CD4-positive, alpha-beta T cell treated with Interferon alpha-2 for 1 hour (primary cell): ENCODE measurements around the gene PIF1.
"Not testable (repeated sequence)": the region's sequence is repeated elsewhere in the genome, so short reads cannot be mapped to it uniquely, and the experiment has no call there.

Source experiments
- DNase-seq, 2 donors: peaks; one replicate each; pipeline ENCODE4 v3.0.0-alpha.2; 2020 to 2022

PIF1 gene

DNA sequence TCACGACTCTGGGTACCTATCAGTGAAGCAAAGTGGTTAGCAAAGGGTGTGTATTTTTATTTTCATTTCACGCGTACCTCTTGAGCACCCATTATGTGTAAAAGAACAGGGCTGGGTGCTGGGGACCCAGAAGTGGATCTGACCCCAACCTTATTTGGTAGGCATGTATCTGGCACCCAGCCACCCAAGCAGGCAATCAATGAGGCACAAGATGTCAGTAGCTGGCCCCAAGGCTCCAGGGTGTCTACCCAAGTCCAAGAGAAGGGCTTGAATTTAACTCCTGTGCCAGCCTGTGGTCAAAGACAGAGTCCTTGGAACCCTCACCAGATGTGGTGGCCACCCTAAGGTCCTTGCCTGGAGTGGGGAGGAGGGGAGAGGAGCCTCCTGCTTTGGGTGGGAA, 22.0 kb upstream of the PIF1 start:
- no peak for DNase-seq

DNA sequence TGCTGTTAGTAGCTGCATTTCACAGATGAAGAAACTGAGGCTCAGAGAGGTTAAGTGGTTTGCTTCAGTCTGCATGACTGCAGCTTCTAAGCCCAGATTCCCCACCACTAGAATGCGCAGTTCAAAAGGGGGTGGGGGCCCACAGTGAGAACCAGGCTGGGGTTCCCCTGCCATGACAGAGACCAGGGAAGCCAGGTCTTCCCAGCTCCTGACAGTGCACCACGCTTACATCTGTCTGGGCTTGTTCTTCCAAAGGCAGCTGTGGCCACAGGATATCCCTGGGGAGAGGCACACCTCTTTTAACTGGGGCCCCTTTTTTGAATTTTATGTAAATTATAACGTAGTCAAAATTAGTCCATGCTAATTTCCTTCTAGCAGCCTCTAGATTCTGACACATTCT, 21.6 kb upstream of the PIF1 start:
- no peak for DNase-seq

DNA sequence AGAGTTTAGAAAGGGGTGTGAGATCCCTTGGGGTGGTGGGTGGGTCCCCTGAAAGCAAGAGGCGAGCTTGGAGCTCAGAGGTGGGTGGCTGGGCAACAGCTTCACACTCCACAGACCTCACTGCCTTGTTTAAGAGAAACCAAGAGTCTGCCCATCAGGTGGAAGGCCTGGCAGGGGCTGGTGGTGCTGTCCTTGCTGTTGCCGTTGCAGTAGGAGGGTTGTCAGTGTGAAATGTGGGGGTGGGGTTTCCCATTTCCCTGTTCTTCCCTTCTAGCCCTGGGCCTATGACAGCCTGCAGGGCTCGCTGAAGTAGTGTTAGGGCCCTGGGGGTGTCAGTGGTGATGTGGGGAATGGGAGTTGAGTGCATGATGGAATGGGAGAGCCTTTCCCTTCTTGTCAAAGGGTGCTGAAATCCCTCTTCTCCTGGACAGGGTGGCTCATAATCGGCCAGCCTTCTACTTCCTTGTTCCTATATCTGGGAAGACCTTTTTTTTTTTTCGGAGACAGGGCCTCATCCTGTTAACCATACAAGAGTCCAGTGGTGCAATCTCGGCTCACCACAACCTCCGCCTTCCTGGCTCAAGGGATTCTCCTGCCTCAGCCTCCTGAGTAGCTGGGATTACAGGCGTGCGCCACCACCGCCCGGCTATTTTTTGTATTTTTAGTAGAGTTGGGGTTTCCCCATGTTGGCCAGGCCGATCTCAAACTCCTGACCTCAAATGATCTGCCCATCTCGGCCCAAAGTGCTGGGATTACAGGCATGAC, 20.6 kb upstream of the PIF1 start:
- no peak for DNase-seq

DNA sequence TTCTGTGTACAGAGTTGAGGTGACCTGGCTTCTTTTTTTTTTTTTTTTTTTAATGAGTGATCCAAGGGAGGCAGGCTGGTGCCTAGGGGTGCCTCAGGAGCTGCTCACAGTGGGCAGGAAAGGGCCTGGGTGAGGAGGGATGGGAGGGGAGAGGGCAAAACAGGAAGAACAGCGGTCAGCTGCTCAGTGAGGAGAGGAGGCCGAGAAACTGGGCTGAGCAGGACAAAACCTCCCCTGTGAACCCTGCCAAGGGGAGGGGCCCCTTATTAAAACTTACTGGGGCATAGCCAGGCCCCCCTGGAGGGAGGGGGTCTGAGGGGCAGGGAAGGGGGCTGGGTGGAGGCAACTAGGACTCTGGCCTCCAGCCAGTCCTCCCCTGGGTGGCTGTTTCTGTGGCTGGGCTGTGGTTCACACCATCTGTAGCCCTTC, 19.8 kb upstream of the PIF1 start:
- DNase-seq, result no peak

DNA sequence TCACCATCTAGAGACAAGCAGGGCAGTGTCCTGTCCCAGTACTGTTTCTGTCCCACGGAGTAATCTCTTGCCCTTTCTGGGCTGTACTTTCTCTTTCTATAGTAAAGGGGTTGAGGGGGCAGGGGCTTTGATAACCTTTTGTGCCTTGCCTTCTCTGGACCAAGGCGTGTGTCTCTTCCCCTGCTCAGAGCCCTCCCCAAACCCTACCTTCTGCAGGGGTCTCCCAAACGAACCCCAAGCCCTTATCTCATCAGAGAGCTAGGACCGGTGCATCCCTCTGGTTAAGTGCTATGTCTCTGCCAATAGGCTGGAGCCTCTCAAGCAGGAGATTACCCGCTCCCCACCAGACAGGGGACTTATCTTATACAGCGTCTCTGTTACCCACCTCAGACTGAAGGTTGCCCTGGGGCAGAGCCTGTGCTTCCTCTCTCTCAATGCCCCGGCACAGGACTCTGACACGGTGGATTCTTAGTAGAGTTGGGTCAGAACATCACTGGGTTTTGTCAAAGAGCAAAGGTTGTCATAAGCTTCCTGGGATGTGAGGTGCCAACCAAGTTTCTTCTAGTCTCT, 19.2 kb upstream of the PIF1 start:
- DNase-seq, result peak in 1 of 2 donors; percentile 33

DNA sequence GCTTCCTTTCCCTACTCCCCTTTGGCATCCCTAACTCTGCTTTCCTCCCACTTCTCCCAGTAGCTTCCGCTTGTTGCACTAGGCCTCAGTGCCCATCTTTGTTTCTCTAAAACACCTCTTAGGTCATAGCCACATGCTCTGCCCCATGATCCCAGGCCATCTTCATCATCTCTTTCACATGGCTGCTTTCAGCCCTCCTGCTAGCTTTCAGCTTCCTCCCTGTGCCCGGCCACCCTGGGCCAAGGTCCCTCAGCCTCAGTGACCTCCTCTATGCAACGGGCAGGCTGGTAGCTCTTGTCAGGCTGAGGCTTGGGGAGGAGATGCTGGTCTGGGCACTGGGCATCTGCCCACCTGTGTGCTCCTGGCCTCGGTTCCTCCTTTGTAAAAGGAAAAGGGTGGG, 18.5 kb upstream of the PIF1 start:
- no peak for DNase-seq

DNA sequence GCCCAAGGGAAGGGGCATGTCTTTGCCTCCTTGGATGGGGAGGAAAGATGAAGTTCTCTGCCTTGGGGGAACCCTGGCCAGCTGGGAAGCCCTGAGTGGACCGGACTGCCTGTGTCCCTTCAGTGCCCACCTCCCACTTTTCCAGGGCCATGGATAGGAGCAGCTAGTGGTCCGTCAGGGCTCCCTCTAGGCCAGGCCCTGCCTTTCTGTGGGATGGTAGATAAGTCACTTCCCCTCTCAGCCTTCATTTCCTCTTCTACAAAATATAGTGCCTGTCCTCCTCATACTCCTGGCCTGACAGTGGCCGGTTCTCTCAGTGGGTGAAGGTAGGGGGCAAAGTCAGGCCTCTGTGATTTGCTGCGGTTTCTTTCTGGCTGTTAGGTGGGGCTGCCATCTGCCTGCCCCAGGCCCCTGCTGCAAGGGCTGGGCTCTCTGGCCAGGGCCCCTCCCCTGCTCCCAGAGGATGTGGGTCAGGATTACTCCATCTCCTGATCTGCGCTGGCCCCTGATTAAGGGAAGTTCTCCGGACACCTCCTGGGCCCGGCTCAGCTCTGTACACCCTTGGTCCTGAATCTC, 17.6 kb upstream of the PIF1 start:
- no peak for DNase-seq

DNA sequence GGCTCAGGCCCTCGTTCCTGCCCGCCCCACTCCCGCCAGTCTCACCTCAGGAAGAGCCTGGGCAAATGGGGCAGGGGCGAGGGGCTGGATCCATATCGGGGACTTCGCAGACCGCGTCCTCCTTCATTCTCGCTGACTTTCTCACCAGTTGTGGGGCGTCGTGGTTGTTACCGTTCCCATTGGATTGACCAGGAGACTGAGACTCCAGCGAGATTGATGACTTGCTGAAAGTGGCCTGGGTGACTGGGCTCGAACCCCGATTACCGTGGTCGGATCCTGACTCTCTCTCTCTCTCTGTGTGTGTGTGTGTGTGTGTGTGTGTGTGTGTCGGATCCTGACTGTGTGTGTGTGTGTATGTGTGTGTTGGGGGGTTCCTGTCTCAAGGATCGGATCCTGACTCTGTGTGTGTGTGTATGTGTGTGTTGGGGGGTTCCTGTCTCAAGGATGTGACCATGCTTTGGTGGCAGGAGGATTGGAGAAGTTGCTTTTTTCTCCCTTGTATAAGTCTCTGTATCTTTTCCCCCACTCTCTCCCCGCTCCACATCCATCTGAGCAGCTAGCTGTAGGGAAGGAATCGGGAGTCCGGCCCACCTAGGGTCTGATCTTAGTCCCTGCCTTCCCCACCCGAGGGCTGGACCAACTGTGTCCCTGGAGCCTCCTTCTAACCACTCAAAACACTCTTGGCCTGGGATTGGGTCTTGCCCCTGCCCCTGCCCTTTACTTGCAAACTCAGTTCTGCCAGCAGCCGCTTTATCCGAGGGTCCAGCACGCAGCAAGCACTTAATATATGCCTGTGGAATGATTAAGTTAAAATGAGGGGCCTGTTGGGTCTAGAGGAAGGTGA, 16.9 kb upstream of the PIF1 start:
- peak in 1 of 2 donors; percentile 35 for DNase-seq

DNA sequence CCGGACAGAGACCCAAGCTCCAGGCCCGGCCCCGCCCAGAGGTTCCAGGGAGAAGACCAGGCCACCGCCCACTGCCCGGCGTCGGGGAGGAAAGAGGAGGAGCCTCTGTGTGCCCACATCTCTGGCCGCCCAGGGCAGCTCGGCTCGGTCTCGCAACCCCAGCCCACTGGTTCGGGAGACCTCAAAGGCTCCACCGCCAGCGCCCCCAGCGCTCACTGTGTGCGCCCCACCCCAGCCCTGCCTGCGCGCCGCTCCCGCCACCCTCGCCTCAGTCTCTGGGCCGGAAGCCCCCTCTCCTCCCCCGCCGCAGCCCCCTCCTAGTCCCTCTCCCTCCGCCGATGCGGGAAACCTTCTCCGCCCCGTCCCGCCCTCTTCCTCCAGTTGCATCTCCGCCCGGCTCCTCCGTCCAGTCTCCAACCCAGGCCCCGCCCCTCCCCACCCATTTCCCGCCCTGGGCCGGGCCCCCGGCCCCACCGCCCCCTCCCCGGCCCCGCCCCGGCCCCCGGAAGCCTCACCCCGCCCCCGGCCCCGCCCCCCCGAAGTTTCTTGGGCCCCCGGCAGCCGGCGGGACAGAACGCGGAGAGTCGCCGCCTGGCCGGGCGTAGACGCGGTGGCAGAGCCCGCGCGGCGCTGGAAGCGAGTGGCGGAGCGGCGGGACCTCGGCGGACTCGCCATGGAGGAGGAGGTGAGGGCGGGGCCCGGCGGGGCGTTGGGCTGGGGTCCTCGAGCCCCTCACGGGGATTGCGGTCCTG, 16.1 kb upstream of the PIF1 start, which contains the start of gene PLEKHO2:
Gene PLEKHO2 (plus strand): TSS at position 572 of the 752 bp plus-strand sequence. CDS start 102 bp downstream, at position 674.
- peak; percentile 95 to 96 for DNase-seq

DNA sequence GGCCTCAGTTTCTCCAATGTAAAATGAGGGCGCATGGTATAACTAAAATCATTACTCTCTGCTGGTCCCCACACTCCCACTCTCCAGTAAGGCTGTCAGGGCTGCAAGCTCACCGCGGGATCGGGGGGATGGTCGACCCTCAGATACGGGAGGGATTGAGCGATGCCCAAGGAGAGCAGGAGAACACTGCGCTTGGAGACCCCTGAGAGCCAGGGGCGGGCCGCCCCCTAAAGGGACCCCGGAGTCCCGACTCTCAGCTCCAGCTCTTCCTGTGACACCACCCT, 15.6 kb upstream of the PIF1 start:
- no peak for DNase-seq

DNA sequence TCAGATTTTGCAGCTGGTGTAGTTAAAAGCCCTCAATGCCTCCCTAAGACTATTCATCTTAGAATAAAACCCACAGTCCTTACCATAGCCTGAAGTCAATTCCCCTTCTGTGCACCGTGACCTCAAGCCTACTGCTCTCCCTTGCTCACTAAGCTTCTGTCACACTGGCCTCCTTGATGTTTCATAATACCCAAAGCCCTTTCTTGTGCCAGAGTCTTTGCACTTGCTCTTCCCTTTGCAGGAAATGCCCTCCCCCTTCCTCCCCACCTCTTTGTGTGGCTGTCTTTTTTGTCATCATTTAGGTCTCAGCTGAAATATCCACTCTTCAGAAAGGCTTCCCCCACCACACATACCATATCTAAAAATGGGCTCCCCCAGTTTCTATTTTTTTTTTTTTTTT, 12.1 kb upstream of the PIF1 start:
- peak; percentile 77 to 86 for DNase-seq

DNA sequence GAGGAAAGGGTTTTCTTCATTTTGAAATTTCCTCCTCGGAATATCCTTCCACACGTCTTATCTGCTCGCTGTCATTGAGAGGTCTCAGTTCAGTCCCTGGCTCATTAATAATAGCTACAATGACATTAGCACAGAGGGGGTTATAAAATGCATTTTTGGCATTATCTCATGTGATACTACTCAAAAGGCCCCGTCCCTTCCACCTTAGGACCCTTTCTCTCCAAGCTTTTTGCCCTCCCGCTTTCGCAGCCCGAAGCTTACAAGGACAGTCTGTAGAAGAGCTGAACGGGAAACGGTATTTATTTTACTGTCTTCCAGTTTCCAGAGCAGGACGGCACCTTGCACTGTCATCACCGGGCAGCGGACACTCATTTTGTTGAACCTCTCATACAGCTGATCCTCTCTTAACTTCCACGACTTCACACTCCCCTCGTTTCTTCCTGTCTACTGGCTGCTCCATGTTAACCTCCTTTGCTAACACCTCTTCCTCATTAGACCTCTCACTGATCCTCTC, 10.6 kb upstream of the PIF1 start:
- no peak for DNase-seq

DNA sequence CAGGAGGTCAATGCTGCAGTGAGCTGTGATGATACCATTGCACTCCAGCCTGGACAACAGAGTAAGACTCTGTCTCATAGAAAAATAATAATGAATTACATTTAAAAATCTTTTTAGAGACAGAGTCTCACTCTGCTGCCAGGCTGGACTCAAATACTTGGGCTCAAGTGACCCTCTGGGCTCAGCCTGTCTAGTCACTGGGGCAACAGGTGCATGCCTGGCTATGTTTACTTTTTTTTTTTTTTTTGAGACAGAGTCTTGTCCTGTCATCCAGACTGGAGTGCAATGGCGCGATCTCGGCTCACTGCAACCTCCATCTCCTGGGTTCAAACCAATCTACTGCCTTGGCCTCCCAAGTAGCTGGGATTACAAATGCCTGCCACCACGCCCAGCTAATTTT, 8.2 kb upstream of the PIF1 start:
- DNase-seq, result no peak

DNA sequence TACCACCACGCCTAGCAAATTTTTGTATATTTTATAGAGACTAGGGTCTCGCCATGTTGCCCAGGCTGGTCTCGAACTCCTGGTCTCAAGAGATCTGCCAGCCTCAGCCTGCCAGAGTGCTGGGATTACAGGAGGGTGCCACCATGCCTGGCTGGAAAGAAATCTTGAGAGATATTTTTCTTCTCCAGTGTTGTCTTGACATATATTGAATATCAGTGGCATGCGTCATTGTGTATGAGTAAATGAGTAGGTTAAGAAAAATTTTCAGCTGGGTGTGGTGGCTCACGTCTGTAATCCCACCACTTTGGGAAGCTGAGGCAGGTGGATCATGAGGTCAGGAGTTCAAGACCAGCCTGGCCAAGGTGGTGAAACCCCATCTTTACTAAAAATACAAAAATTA, 3.5 kb upstream of the PIF1 start:
- DNase-seq, result no peak

DNA sequence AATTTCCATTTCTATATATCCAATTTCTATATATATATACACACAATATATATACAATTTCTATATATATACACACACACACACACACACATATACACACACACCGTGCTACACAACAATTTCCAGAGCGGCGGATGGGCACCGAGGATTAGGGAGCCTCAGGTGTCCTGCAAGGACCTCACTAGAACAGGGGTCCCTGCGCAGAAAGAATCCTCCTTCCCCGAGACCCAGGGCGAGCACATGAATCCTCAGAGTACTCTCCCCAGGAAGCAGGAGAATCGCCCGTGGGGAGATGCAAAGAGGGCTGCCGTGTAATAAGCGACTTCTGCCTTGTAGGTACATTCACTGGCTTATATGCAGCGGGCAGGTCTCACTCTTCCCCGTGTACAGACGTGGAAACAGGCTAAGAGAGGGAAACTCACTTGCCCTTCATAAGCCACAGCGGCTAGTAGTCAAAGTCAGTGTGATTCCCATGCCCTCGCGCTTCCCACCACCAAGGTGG, 467 bp downstream of the PIF1 start:
- DNase-seq, result no peak

DNA sequence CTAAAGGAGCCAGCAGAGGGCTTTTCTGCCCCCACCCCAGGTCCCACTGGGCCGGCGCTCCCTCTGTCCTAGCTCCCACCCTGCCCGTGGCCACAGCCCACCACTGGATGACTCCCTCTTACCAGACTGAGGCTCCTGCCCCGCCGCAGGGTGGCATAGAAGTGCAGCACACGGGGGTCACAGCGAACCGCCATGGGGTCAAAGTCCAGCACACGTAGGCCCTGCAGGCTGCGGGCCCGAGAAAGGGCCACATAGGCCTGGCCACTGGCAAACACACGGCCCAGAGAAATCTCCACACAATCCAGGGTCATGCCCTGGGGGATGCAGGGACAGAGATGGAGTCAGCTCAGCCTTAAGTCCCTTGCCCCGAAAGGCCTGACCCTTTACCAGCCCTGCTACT, 9.0 kb downstream of the PIF1 start:
- no peak for DNase-seq

DNA sequence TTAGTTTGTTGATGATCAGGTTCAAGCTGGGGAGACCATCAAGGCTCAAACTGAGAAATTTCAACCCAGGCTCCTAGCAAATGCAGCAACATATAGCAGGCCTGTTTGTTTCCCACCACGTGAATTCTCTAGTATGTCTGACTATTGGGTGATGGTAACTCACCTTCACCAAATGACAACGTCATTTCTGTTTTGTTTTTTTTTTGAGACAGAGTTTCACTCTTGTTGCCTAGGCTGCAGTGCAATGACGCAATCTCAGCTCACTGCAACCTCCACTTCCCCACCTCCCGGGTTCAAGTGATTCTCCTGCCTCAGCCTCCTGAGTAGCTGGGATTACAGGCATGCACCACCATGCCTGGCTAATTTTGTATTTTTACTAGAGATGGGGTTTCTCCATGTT, 10.5 kb downstream of the PIF1 start:
- DNase-seq, result not testable (repeated sequence)

DNA sequence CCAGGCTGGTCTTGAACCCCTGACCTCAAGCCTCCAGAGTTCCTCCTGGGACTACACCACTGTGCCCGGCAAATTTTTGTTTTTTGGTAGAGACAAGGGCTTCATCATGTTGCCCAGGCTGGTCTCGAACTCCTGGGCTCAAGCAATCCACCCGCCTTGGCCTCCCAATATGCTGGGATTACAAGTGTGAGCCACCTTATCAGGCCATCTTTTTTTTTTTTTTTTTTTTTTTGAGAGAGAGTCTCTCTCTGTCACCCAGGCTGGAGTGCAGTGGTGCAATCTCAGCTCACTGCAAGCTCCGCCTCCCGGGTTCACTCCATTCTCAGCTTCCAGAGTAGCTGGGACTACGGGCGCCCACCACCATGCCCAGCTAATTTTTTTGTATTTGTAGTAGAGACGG, 11.2 kb downstream of the PIF1 start:
- DNase-seq, result not testable (repeated sequence)

DNA sequence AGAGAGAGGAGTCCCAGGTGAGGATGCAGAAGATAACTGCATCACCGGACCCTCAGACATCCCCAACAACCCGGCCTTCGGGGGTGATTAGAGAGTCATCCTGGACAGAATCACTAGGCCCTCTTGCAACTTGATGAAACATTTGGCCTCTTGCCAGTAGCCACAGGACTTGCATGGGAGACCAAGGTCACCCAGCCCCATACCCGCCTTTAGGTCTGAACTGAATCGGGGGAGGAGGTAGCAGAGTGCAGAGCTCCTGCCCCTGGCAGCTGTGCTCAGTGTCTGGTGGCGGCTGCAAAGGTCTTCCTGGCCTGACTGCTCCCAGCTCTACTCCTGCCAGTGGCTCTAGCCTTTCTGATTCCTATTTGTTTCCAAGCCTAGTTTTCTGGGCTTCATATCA, 12.4 kb downstream of the PIF1 start:
- DNase-seq, result no peak

DNA sequence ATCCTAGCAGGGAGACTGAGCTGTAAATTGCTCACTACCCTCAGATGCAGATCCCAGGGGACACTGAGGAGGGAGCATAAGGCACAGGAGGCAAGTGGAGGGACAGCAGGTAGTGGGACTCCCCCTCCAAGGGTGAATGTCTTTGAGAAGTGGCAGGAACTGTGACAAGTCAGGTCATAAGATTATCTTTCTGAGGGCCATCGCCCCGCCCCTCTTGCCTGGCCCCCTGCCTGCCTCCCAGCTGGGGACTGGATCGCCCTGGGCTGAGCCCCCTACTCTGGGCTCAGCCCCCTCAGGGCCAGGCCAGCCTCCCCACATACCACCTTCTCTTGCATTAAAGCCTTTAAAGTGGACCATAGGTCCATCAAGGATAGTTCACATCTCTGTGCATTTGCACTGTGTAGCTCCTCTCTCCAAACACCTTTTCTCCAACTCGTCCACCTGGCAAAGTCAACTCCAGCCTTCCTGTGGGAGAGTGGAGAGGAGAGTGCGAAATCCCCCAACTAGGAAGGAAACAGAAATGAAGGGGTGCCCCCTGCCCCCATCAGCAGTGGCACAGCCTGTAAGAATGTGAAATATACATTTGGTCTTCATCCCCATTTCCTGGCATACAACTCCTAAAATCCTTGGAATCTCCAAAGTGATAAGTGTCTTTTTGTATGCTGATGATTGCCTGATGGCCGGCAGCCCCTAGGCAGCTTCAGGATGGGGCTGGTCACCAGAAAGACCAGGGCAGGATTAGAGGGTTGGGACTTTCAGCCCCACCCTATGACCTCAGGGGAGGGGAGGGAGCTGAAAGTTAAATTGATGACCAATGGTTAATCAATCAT, 14.7 kb downstream of the PIF1 start:
- no peak for DNase-seq
